SK-MEL-5 (cell line): ENCODE measurements around the gene PARP16. TPM values are rescaled to one million over a fixed set of nuclear protein-coding genes. Genes with fewer than 3 reads are reported as not detected.
"Not testable (repeated sequence)": the region's sequence is repeated elsewhere in the genome, so short reads cannot be mapped to it uniquely, and the experiment has no call there.

Experiments
- DNase-seq: peaks from one replicate; pipeline ENCODE4 v3.0.0-alpha.2; 2016; ENCODE audit warnings: low read depth, low spot score
- in situ Hi-C: cut with HindIII; loops from 2 replicates; pipeline ENCODE4 v1.10.0; 2016; ENCODE audit warnings: low sequenced_read_pairs, high pct_unique_total_duplicates, low pct_unique_long_range_greater_than_20kb
- total RNA-seq: library from RNA; depleted of rRNA; stranded (reverse); fragments of >200 nt; shearing (Covaris generic); gene quantifications from 2 replicates; pipeline ENCODE4 v1.2.3, GENCODE V29; 2014

Gene PARP16
- total RNA-seq, 1 experiment from 2014 or later: 7.4 TPM

- in situ Hi-C loops: no loop called here
- DNase-seq: no peak
These were observed 3.5 kb upstream of the PARP16 start for GRCh38 chr15:65290228-65290627.

GRCh38 chr15:65289261-65289854 lies 2.7 kb upstream of the PARP16 start:
- in situ Hi-C loops: no loop called here
- no peak for DNase-seq

- in situ Hi-C loops: no loop called here
- DNase-seq: no peak
These were observed 805 bp upstream of the PARP16 start for GRCh38 chr15:65287520-65287855.

- no peak for DNase-seq
- in situ Hi-C loops: no loop called here
These were observed 497 bp downstream of the PARP16 start for GRCh38 chr15:65286069-65286703.

- in situ Hi-C loops: no loop called here
- DNase-seq: no peak
These were observed 1.2 kb downstream of the PARP16 start for GRCh38 chr15:65285291-65286068.

GRCh38 chr15:65278480-65278879 lies 8.2 kb downstream of the PARP16 start:
- in situ Hi-C loops: no loop called here
- DNase-seq: no peak

- DNase-seq: no peak
- in situ Hi-C loops: no loop called here
These were observed 9.7 kb downstream of the PARP16 start for GRCh38 chr15:65277015-65277414.

GRCh38 chr15:65275728-65276126 lies 11.0 kb downstream of the PARP16 start:
- in situ Hi-C loops: no loop called here
- DNase-seq: no peak

- DNase-seq: no peak
- in situ Hi-C loops: no loop called here
These were observed 11.5 kb downstream of the PARP16 start for GRCh38 chr15:65275104-65275727.

- in situ Hi-C loops: not testable (repeated sequence)
- peak; percentile 83 for DNase-seq
These were observed 15.7 kb downstream of the PARP16 start for GRCh38 chr15:65270811-65271545.

GRCh38 chr15:65268411-65268810 lies 18.3 kb downstream of the PARP16 start:
- in situ Hi-C loops: no loop called here
- DNase-seq: no peak

- in situ Hi-C loops: no loop called here
- no peak for DNase-seq
These were observed 20.2 kb downstream of the PARP16 start for GRCh38 chr15:65266469-65266868.

GRCh38 chr15:65264863-65265430 lies 21.7 kb downstream of the PARP16 start:
- DNase-seq: no peak
- in situ Hi-C loops: no loop called here

- in situ Hi-C loops: no loop called here
These were observed 23.4 kb downstream of the PARP16 start for GRCh38 chr15:65263313-65263712.

GRCh38 chr15:65260968-65261367 lies 25.7 kb downstream of the PARP16 start:
- DNase-seq: no peak
- in situ Hi-C loops: no loop called here

More at GRCh38 chr15:65263313-65263712, 23.4 kb downstream of the PARP16 start:
- no peak for DNase-seq

- no peak for DNase-seq
- in situ Hi-C loops: no loop called here
These were observed 27.3 kb downstream of the PARP16 start for GRCh38 chr15:65259367-65259797.

- in situ Hi-C loops: no loop called here
- no peak for DNase-seq
These were observed 28.1 kb downstream of the PARP16 start for GRCh38 chr15:65258375-65259262.
